HG03280 (cell line): ENCODE measurements around the gene ANKRD17.
"Not testable (repeated sequence)": the region's sequence is repeated elsewhere in the genome, so short reads cannot be mapped to it uniquely, and the experiment has no call there.

ENCODE experiments used
- ATAC-seq: cut with Tn5 transposase; IDR thresholded peaks from one replicate; pipeline ENCODE4 v1.9.1; 2021; ENCODE audit warnings: mild to moderate bottlenecking, moderate library complexity; ENCODE audit not compliant: unreplicated experiment

The ANKRD17 gene

GRCh38 chr4:73248821-73249220 lies 9.8 kb downstream of the ANKRD17 start:
- no peak for ATAC-seq

- ATAC-seq: no peak
These were observed 10.2 kb downstream of the ANKRD17 start for GRCh38 chr4:73248416-73248815.

GRCh38 chr4:73247100-73247499 lies 11.5 kb downstream of the ANKRD17 start:
- no peak for ATAC-seq

- ATAC-seq: no peak
These were observed 12.6 kb downstream of the ANKRD17 start for GRCh38 chr4:73245955-73246354.

DNA sequence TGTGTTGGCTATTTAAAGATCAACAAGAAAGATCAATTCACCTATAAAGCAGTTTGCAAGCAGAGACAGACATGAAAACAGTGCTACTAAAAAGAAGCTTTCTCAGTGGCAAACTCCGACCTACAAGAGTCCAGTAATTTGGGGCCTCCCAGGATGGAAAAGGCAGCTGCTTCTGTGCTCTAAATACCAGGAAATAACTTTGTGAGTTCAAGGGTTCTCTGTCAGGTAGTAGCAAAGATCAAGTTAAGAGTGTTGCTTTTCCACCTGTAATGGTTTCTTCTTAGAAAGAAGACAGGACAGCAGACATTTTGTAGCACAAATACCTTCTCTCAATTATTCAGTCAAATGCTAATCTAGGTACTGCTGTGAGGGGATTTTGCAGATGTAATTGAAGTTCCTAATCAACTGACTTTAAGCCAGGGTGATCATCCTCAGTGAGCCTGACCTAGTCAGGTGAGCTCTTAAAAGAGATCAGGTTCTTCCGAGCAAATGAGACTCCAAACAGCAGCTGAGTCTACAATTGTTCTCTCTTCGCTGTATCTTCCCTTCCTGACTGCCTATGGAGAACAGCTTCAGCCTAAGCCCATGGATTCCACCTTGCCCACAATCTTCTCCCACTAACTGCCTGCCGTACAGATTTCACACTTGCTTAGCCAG lies 13.5 kb downstream of the ANKRD17 start:
- no peak for ATAC-seq

DNA sequence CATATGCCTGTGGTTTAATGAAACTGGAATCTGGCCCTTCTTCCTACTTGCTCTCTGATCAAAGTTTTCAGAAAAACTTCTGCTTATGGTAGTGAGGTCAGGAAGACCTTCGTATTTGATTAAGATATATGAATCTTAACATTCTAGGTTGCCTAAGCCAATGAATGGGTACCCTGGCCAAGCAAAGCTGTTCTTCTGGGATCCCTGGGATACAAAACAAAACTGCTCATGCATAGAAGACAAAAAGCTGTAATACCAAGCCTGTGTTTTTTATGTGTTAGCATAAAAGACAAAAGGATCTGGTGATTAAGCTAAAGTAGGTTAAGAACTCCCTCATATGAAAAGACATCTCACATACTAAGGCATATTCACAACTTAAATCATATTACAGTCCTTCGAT lies 21.6 kb downstream of the ANKRD17 start:
- no peak for ATAC-seq

GRCh38 chr4:73236151-73236550 lies 22.4 kb downstream of the ANKRD17 start:
- ATAC-seq: no peak

DNA sequence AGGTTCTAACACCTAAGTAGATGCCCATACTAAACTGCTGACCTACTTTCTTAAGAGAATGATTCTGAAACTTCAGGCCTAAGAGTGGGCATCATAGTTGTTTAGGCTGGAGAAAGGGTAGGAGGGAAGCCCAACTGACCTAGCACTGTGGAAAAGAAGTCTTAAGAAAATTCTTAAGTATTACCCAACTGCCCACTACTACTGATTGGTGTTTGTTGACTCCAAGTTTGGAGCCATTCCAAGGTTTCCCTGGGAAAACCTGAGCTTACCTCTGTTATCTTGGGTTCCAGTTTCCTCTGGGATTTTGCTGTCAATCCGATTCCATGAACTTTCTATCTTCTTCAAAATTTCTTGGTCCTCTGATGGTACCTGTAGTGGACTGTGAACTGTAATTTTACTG lies 23.9 kb downstream of the ANKRD17 start:
- no peak for ATAC-seq

DNA sequence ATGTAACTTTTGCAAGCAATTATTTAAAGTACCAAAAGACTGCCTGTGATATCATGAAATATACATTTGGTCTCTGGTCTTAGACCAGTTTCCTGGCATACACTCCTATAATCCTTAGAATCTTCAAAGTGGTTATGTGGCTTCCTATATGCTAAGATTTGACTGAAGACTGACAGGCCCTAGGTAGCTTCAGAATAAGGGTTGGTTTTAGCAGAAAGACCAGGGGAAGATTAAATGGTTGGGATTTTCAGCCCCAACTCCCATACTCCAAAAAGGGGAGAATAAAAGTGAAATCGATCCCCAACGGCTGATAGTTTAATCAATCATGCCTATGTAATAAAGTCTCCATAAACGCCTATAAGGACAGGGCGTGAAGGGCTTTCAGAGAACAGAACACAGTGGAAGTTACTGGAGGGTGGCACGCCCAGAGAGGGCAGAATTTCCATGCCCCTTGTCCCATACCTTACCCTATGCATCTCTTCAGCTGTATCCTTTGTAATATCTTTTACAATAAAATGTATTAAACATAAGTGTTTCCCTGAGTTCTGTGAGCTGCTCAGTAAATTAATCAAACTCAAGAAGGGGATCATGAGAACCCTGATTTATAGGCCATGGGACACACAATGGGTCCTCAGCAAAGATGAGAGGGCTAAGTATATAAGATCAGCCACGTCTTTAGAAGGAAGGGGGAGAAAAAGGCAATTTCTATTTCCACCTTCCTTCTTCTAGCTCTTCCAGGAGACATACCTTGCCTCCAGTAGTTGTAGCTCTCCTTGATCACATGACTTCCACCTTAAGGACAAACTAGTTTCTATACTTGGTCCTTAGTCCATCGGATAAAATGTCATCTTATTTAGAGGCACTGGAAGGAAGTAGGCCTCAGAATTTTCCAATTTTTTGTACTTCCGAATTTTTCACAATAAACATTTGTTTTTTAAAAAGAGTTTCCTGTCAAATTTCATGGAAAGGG lies 26.8 kb downstream of the ANKRD17 start:
- no peak for ATAC-seq

- ATAC-seq: no peak
These were observed 27.6 kb downstream of the ANKRD17 start for GRCh38 chr4:73230865-73231517.

- ATAC-seq: not testable (repeated sequence)
These were observed 29.8 kb downstream of the ANKRD17 start for GRCh38 chr4:73228800-73229199.

DNA sequence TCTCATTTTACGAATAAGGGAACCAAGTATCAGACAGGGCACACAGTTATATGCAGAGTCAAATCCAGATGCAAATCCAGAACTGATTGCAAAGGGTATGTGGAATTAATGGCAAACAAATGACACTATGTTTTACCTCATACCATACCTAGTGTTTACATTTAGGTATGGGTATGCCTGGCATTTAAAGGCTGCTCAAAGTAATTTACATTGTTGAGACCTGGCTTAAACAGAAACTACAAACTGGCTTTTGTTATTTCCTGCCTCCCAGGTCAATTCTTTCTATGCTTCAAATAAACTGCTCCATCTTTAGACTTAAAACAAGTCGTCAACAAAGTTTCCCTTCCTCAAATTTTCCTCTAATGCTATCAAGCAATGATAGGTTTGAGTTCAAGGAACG lies 33.7 kb downstream of the ANKRD17 start:
- ATAC-seq: no peak

DNA sequence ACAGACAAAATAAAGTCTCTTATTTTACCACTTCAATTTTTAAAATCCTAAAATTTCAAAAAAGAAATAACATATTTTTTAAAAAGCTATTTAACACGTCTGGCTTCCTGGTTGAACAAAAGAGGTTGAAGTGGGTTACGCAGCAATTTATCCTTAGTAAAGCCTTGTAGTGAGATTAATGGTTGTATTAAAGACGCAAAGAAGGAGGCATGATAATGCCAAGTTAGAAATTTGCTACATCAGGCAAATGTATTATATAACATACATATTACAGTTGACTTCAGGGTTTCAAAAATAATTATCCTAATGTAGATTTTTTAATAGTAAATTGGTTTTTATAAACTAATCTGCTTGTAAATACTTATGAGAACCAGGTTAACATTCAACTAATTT lies 35.3 kb downstream of the ANKRD17 start:
- ATAC-seq: no peak

DNA sequence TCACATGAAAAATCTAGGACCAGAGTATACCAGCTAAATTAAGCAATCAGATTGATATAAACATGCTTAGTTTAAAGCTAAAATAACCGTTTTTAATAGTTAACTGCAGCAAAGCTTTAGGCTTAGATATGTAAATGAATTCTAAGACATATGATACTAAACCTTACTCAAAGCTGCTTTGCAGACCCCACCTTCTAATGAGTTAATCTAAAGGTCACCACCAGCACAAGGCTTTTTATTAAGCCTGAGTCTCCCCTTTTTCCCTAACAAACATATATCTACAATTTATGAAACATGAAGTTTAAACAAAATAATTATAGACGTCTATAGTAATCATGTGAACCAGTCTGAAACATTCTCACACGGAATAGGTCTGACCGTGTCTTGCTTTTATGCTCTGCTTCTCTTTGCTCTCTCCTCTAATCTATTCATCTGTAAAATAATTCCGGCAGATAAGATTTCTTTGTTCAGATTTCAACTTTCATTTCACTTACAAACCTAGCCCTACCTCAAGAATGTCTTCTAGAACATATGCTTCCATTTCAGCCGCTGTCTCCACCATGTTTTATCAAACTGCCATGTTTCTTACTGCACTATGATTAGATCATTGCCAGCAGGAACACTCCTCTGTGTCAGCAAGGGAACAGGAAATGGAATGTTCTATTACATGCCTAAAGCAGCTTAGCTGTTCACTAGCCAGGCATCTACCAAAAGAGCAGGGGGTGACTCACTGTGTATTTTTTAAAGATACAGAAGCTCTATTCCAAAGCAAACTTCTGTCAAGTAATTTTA lies 35.9 kb downstream of the ANKRD17 start:
- ATAC-seq: peak; percentile 78

DNA sequence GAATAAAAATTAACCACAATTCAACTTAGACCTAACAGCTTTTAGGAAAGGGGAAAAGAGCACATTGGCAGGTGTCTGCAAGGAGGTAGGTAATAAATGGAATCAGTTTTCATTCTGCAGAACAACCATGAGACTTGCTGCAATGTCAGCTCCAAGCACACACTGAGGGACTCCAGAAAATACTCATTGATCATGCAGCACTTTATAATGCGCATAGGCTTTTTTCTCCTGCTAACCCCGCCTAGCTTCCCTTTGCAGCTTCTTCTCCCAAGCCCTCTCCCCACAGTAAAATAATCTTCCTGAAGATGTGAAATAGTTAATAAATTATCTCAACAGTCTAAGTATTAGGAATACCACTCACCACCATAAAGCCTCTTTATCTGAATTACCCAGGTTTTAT lies 36.9 kb downstream of the ANKRD17 start:
- ATAC-seq: no peak

DNA sequence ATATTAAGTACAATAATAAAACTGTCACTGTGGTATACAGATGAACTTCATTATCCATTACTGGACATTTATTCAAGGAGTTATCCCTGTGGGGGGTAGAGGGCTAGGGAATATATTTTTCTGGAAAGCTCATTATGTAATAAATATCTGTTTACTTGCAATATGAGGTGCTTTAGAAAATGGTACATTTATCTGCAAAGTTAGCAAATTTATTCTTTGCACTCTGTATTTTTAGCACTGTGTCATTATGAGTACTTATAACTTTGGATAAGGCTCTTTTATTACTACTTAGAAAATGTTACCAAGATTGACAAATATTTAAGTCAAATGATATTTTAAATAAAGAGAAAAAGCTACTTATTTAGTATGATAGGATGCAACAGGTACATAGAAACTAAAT lies 37.8 kb downstream of the ANKRD17 start:
- no peak for ATAC-seq

GRCh38 chr4:73213916-73214653 lies 44.5 kb downstream of the ANKRD17 start:
- no peak for ATAC-seq

- ATAC-seq: no peak
These were observed 45.4 kb downstream of the ANKRD17 start for GRCh38 chr4:73212982-73213730.

- ATAC-seq: no peak
These were observed 46.6 kb downstream of the ANKRD17 start for GRCh38 chr4:73211968-73212367.
